Thyroid gland (tissue), 4 donors: ENCODE data around the gene KLK14.

Experiments
- POLR2A ChIP-seq, 2 donors: fragments of 450-650 bp; IDR thresholded peaks; one replicate each; pipeline ENCODE4 v1.6.1; 2017; ENCODE audit warnings: antibody characterized with exemption in 2 of 2, mild to moderate bottlenecking in 2 of 2, moderate library complexity in 1 of 2
- TF ChIP-seq, protein P1 (sequence below), 6 experiments: fragments of 200-600 bp in 3 of 6; fragments of 450-650 bp in 3 of 6; sonication (generic) in 3 of 6; IDR thresholded peaks; one replicate each; pipeline ENCODE4 v1.5.1; 2016 to 2019; ENCODE audit warnings: antibody characterized with exemption in 6 of 6, mild to moderate bottlenecking in 2 of 6, inconsistent platforms in 1 of 6, moderate library complexity in 1 of 6

DNA sequence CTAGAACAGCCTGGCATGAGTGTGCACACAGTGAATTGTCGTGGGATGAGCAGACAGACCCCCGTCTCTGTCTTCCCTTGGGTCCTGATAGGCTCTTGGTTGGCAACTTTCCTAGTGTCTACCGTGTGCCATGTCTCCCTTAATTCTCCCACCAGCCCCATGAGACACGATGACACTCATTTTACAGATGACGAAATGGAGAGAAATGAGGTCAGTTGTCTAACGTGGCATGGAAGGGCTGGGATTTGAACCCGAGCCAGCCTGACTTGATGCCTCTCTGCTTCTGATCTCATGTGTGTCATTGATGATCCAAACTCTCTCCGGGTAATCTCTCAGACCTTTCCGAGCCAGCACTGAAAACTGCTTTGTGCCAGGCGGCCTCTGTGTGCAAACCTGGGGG, 8.4 kb upstream of the KLK14 start:
- TF ChIP-seq, protein P1, sequence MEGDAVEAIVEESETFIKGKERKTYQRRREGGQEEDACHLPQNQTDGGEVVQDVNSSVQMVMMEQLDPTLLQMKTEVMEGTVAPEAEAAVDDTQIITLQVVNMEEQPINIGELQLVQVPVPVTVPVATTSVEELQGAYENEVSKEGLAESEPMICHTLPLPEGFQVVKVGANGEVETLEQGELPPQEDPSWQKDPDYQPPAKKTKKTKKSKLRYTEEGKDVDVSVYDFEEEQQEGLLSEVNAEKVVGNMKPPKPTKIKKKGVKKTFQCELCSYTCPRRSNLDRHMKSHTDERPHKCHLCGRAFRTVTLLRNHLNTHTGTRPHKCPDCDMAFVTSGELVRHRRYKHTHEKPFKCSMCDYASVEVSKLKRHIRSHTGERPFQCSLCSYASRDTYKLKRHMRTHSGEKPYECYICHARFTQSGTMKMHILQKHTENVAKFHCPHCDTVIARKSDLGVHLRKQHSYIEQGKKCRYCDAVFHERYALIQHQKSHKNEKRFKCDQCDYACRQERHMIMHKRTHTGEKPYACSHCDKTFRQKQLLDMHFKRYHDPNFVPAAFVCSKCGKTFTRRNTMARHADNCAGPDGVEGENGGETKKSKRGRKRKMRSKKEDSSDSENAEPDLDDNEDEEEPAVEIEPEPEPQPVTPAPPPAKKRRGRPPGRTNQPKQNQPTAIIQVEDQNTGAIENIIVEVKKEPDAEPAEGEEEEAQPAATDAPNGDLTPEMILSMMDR (IDR thresholded peaks at IDR 0.05), result no peak
- no peak for TF ChIP-seq POLR2A (IDR thresholded peaks at IDR 0.05)
